ENCODE measurements around the gene SUN3.

Gene SUN3

DNA sequence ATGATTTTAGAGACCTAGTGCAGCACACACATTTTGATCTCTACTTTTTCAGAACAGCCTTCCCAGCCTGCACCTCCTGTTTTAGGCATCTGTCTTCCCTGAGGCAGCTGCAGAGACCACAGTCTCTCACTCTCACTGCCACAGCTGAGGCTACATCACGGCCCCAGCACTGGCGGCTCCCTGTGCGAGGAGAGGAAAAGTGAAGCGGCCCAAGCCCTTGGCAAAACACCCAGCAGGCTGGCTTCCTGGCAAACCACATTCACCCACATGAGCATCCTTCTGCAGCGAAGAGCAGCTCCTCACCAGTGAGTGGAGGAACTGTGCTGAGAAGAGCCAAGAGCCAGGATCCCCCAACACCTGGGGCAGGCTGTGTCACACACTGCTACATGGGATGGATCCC is 63.5 kb downstream of the SUN3 start:
- no peak for TF ChIP-seq EZH2 (IDR thresholded peaks at IDR 0.05; ENCODE audit: borderline replicate concordance, low read length)
- TF ChIP-seq, protein P1, sequence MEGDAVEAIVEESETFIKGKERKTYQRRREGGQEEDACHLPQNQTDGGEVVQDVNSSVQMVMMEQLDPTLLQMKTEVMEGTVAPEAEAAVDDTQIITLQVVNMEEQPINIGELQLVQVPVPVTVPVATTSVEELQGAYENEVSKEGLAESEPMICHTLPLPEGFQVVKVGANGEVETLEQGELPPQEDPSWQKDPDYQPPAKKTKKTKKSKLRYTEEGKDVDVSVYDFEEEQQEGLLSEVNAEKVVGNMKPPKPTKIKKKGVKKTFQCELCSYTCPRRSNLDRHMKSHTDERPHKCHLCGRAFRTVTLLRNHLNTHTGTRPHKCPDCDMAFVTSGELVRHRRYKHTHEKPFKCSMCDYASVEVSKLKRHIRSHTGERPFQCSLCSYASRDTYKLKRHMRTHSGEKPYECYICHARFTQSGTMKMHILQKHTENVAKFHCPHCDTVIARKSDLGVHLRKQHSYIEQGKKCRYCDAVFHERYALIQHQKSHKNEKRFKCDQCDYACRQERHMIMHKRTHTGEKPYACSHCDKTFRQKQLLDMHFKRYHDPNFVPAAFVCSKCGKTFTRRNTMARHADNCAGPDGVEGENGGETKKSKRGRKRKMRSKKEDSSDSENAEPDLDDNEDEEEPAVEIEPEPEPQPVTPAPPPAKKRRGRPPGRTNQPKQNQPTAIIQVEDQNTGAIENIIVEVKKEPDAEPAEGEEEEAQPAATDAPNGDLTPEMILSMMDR (IDR thresholded peaks at IDR 0.05; ENCODE audit: low read length) = no peak
- Histone ChIP-seq H3K9me3 (ENCODE audit: low read length) (peaks cover 5% of the 10 kb centered on the region; the same call in 1 of the 2 replicates), H3F3A (ENCODE audit: insufficient read depth, low read length) (no peaks in the 10 kb centered on the region), H3K27me3 (ENCODE audit: insufficient read depth, low read length) (no peaks in the 10 kb centered on the region), H3K36me3 (ENCODE audit: insufficient read depth, low read length) (peaks cover 83% of the 10 kb centered on the region), H3K27ac (ENCODE audit: low read depth, low read length, poor library complexity, severe bottlenecking) (no peak overlapping the region), H4K20me1 (ENCODE audit: insufficient read depth, low read length) (no peaks in the 10 kb centered on the region), H3K9ac (ENCODE audit: low read length) (no peak overlapping the region), H3K4me1 (ENCODE audit: insufficient read depth, low read length, severe bottlenecking) (no peaks in the 10 kb centered on the region), H3K4me3 (ENCODE audit: low read depth, low read length, poor library complexity, severe bottlenecking) (no peak overlapping the region), H3K9me2 (ENCODE audit: low read depth, low read length) (no peaks in the 10 kb centered on the region), H3K4me2 (ENCODE audit: low read length) (no peak overlapping the region), H2AFZ (ENCODE audit: low read length) (no peak overlapping the region), H3K79me2 (ENCODE audit: insufficient read depth, low read length) (no peaks in the 10 kb centered on the region)

- Histone ChIP-seq H3K4me1 (ENCODE audit: insufficient read depth, low read length, severe bottlenecking) (no peaks in the 10 kb centered on the region), H3K4me3 (ENCODE audit: low read depth, low read length, poor library complexity, severe bottlenecking) (no peak overlapping the region), H3K79me2 (ENCODE audit: insufficient read depth, low read length) (no peaks in the 10 kb centered on the region), H3K36me3 (ENCODE audit: insufficient read depth, low read length) (peaks cover 77% of the 10 kb centered on the region), H2AFZ (ENCODE audit: low read length) (no peak overlapping the region), H3K4me2 (ENCODE audit: low read length) (no peak overlapping the region), H3K27ac (ENCODE audit: low read depth, low read length, poor library complexity, severe bottlenecking) (no peak overlapping the region), H3K9me3 (ENCODE audit: low read length) (peaks cover 5% of the 10 kb centered on the region; the same call in 1 of the 2 replicates), H3K9ac (ENCODE audit: low read length) (no peak overlapping the region), H3K9me2 (ENCODE audit: low read depth, low read length) (no peaks in the 10 kb centered on the region), H3F3A (ENCODE audit: insufficient read depth, low read length) (no peaks in the 10 kb centered on the region), H4K20me1 (ENCODE audit: insufficient read depth, low read length) (no peaks in the 10 kb centered on the region), H3K27me3 (ENCODE audit: insufficient read depth, low read length) (no peaks in the 10 kb centered on the region)
- TF ChIP-seq EZH2 (IDR thresholded peaks at IDR 0.05; ENCODE audit: borderline replicate concordance, low read length) = no peak
- TF ChIP-seq, protein P1 (IDR thresholded peaks at IDR 0.05; ENCODE audit: low read length) = no peak
Measured at GRCh38 chr7:47962262-47962661, 66.6 kb downstream of the SUN3 start.

- no peaks in the 10 kb centered on the region for H4K20me1 ChIP-seq (ENCODE audit: insufficient read depth, low read length)
- no peak overlapping the region for H3K4me3 ChIP-seq (ENCODE audit: low read depth, low read length, poor library complexity, severe bottlenecking)
- H3K9me2 ChIP-seq (ENCODE audit: low read depth, low read length) = no peaks in the 10 kb centered on the region
- no peaks in the 10 kb centered on the region for H3K79me2 ChIP-seq (ENCODE audit: insufficient read depth, low read length)
- no peak for TF ChIP-seq EZH2 (IDR thresholded peaks at IDR 0.05; ENCODE audit: borderline replicate concordance, low read length)
- TF ChIP-seq, protein P1 (IDR thresholded peaks at IDR 0.05; ENCODE audit: low read length) = no peak
- no peak overlapping the region for H3K27ac ChIP-seq (ENCODE audit: low read depth, low read length, poor library complexity, severe bottlenecking)
- no peak overlapping the region for H2AFZ ChIP-seq (ENCODE audit: low read length)
- H3K4me2 ChIP-seq (ENCODE audit: low read length) = no peak overlapping the region
- no peaks in the 10 kb centered on the region for H3K4me1 ChIP-seq (ENCODE audit: insufficient read depth, low read length, severe bottlenecking)
- no peaks in the 10 kb centered on the region for H3K27me3 ChIP-seq (ENCODE audit: insufficient read depth, low read length)
- H3K9me3 ChIP-seq (ENCODE audit: low read length) = peaks cover 5% of the 10 kb centered on the region; the same call in 1 of the 2 replicates
- H3K9ac ChIP-seq (ENCODE audit: low read length) = no peak overlapping the region
- H3K36me3 ChIP-seq (ENCODE audit: insufficient read depth, low read length) = peaks cover 51% of the 10 kb centered on the region
- no peaks in the 10 kb centered on the region for H3F3A ChIP-seq (ENCODE audit: insufficient read depth, low read length)
Measured at GRCh38 chr7:47957156-47957555, 71.8 kb downstream of the SUN3 start.

Data from OCI-LY1 (cell line).